HG03135 (cell line): ENCODE results near the gene THSD4.
"Not testable (repeated sequence)": the region's sequence is repeated elsewhere in the genome, so short reads cannot be mapped to it uniquely, and the experiment has no call there.

Source experiments
- ATAC-seq: cut with Tn5 transposase; IDR thresholded peaks from one replicate; pipeline ENCODE4 v1.9.1; 2021; ENCODE audit warnings: mild to moderate bottlenecking, moderate library complexity; ENCODE audit not compliant: unreplicated experiment

The THSD4 gene

DNA sequence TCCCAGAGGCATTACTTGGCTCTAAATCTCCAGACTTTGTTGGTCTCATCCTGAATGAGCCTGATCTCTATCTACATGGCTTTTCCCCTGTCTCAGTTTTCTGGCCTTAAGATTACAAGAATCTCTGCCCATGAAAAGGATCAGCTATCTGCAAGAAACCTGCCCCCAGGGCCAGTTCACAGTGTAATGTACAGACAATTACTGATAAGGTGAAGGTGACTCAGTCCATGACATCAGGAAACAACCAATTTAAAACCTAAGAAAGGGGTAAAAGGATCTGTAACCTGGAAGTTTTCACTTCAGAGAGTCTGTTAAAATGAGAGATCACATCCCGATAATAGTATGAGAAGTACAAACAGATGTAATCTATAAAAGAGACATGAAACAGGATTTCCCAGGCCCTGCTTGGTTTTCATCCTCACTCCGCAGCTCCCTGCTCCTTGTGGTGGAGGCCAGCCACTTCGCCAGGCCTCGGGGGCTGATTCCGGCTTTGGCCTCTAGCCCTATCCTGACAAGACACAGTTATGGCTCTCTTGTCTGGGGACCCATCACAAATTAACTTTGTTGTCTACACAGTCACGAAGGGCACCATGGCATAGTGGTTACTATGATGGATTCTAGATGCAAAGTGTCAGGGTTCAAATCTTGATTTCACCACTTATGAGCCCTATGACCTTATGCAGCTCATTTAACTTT lies 136.9 kb downstream of the THSD4 start:
- no peak for ATAC-seq

DNA sequence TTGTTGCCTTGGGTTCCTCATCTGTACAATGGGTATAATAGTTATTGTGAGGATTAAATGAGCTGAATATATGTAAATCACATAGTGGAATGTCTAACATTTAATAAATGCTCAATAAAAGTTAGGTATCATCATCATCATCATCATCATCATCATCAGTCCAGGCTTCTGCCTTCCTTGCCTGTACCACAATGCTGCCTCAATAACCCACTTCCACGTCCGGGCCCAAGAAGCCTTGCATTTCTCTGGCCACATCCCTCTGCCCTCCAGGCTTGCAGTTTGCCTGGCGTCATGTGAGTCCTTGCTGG lies 137.4 kb downstream of the THSD4 start:
- no peak for ATAC-seq

- ATAC-seq: no peak
Measured at GRCh38 chr15:71254491-71254890, 139.2 kb downstream of the THSD4 start.

DNA sequence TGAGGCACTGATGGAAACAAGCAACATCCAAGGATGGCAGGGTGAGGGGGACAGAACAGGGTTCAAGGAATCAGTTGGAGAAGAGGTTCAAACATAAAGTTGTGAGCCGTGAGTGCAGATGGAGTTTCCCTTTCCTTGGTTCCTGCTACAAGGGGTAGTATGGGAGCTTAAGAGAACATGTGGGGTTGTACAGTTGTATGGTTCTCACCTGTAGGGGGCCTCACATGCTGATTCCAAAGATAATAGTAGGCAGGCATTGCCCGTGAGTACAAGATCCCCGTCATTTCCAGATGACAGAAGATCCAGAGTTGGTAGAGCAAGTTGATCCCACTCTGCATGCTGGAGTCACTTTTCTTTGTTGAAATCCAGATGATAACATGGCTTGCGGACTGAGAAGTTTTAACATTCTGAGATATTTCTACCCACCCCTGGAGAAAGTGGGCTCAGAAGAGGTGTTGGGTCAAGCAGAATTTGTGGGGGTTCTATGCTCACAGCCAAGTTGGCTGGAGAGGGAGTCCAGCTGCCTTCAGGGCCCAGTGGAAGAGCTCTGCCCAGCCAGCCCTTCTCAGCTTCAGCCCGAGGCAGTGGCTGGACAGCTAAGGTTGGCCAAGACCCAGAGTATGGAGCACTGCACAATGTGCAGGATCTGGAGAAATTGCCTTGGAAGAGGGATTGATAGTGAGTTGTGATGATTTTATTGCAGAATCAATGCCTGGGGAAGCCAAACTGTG lies 141.8 kb downstream of the THSD4 start:
- no peak for ATAC-seq

GRCh38 chr15:71259866-71260265 lies 144.6 kb downstream of the THSD4 start:
- ATAC-seq: no peak

GRCh38 chr15:71261418-71261817 lies 146.1 kb downstream of the THSD4 start:
- no peak for ATAC-seq

GRCh38 chr15:71261909-71262308 lies 146.6 kb downstream of the THSD4 start:
- no peak for ATAC-seq

DNA sequence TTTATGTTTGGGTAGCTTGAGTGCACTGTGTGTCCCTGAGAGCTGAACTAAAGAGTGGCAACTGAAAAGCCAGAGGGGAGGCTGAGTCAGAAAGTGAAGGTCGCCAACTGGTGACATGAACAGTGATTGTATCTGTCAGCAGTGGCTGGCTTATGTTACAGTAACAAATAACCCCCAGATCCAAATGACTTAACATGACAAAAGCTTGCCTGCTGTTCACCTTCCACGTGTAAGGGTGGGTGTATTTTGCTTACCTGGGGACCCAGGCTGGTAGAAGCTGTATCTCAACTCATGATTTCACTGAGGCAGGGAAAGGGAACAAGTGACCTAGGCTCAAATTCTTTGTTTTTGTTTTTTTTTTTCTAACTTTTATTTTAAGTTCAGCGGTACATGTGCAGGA lies 147.3 kb downstream of the THSD4 start:
- no peak for ATAC-seq

DNA sequence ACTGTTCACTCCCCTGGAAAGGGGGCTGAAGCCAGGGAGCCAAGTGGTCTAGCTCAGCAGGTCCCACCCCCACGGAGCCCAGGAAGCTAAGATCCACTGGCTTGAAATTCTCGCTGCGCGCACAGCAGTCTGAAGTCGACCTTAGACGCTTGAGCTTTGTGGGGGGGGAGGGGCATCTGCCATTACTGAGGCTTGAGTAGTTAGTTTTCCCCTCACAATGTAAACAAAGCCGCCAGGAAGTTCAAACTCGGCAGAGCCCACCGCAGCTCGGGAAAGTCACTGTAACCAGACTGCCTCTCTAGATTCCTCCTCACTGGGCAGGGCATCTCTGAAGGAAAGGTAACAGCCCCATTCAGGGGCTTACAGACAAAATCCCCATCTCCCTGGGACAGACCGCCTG lies 150.3 kb downstream of the THSD4 start:
- ATAC-seq: not testable (repeated sequence)

- no peak for ATAC-seq
Measured at GRCh38 chr15:71271327-71271726, 156.1 kb downstream of the THSD4 start.

GRCh38 chr15:71272932-71273331 lies 157.7 kb downstream of the THSD4 start:
- ATAC-seq: no peak

GRCh38 chr15:71273731-71274447 lies 158.6 kb downstream of the THSD4 start:
- no peak for ATAC-seq

- no peak for ATAC-seq
Measured at GRCh38 chr15:71274448-71274798, 159.2 kb downstream of the THSD4 start.

- no peak for ATAC-seq
Measured at GRCh38 chr15:71275098-71275497, 159.8 kb downstream of the THSD4 start.

DNA sequence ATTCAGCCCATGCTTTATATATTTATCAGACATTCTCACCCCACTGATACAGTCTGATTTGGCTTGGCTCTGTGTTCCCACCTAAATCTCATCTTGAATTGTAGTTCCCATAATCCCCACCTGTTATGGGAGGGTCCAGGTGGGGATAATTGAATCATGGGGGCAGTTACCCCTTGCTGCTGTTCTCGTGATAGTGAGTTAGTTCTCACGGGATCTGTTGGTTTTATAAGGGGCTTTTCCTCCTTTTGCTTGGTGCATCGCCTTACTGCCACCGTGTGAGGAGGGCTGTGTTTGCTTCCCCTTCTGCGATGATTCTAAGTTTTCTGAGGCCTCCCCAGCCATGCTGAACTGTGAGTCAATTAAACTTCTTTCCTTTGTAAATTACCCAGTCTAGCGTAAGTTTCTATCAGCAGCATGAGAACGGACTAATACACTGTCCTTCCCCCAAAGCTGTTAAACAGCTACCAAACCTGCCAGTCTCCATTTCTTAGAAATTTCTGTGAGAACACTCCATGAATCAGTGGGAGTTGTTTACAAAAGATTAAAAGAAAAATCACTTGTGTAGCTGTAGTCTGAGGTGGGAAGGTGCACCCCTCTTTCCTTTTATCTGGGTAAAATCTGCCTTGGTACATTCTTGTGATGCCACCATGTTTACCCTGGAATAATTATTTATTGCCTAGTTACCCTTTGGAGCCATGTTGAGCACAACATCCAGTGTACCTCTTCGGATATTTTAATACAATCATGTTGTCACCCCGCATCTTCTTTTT lies 160.5 kb downstream of the THSD4 start:
- no peak for ATAC-seq

DNA sequence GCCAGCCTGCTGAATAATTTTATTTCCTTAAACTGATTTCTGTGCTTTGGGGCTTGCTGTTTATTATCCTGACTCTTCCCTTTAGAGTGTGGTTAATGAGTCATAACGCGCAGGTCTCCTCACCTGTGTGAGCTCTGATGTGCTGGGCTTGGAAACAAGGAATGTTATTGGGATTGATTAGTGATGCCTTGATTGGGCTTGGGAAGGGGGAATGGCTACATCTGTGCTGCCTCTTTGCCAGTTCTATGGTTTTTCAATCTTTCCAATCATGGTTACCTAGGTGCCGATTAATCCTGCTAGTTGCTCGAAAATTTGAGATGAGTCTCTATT lies 161.0 kb downstream of the THSD4 start:
- ATAC-seq: no peak

DNA sequence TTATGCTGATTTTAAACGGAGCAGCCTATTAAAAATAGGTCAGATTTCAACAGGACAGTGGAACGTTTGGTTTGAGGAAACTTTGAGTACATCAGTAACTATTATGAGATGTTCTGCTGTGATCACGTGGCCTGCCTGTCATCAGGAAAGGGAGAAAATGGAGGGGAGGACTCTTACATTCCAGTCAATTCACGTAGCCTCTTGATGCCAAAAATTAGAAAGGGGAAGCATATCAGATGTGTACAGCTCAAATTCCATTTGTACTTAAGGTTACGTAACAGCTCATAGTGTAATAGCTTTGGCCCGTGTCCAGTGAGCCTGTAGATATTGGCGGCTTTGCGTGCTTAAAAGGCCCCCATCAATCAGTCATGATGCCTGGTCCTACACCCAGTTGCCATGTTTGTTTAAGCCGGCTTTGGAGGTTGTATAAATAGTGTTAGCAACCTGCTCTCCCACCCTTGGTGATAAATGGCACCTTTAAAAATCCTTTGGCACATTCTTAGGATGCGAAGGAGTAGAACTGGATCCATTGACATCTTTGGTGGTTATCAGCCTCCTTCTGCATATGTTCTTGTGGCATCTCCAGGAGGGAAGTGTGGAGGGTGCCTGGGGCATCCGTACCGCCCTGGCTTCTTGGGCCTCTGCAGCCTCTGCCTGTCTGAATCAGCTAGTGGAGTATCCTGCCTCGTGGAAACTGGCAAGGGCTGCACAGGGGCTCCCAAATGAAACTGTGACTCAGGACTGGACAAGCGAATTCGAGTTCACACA lies 163.9 kb downstream of the THSD4 start:
- ATAC-seq: no peak

DNA sequence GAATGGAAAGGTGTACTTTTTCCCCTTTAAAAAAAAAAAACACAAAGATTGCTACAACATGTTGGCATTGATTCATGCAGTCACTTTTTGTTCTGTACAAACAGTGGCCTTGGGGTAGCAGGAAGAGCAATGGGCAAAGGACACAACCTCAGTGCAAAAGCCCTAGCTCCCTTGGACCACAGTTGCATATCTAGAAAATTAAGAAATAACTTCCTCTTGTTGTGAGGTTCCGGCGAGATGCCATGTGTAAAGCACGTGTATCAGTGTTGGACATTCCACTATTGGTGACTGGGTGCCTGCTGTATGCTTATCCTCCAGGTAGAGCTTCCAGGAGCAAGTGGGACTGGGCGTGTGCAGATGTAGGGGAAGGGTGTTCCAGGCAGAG lies 164.5 kb downstream of the THSD4 start:
- no peak for ATAC-seq

- no peak for ATAC-seq
Measured at GRCh38 chr15:71280206-71280605, 164.9 kb downstream of the THSD4 start.

DNA sequence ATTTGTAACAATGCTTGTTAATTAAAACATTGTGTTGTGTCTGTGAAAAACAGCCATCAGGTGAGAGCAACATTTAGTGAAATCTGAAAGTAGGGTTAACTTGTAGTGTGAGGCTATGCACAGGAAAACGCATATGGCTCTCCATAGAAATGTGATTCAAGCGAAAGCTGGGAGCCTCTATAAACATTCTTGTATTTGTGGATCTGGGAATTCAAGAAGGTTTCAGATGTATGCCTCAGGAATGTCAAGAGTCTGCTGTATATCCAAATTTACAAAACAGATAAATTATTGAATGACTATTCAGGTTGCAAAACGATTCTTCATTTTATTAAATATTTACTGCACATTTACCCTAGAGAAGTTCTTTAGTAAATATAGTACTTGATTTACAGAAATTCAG lies 166.0 kb downstream of the THSD4 start:
- no peak for ATAC-seq

DNA sequence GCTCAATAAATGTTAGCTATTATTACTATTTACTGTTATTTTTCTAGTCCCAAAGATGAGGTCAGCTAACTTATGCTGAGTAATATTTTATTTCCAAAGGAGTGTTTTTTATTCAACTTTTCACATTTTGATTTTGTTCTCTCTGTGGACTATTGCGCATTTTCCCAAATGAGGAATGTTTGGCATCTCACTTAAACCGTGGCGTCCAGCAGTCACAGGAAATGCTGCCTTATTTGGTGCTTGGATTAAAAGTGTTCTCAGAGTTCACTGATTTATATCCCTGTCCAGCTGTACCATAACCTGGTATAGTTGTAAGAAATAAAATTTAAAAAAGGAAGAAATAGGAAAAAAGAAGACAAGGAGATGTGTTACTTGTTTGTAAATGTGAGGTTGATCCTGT lies 166.8 kb downstream of the THSD4 start:
- no peak for ATAC-seq
